HS-27A (cell line): Measurements from ENCODE around the gene OR5K4.
A peak's percentile ranks its signal among the peaks of the same experiment; 100 is the strongest.

Source experiments
- DNase-seq: peaks from one replicate; pipeline ENCODE4 v3.0.0-alpha.2; 2012; ENCODE audit warnings: low read depth, missing footprints

OR5K4 gene

DNA sequence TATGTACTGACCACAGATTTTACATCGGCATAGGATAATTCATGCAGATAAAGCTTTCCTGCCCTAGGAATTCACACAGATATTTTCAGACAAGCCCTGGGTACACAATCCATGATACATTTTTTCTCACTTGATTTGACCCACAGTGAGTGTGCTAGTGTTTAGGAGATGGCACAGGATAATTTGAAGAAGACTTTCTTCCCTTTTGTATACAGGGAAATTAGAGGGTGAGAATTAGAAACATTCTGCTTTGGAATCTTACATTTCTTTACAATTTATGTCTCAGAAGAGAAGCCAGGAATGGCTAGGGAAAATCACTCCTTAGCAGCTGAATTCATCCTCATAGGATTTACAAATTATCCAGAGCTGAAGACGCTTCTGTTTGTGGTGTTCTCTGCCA lies at the start of gene OR5K4:
Gene OR5K4 (plus strand): TSS at position 301 of the 400 bp plus-strand sequence. CDS start 0 bp downstream, at position 301.
- DNase-seq, result no peak

- DNase-seq, result no peak
Measured at GRCh38 chr3:98322101-98322500, 31.6 kb upstream of the OR5K4 start.

DNA sequence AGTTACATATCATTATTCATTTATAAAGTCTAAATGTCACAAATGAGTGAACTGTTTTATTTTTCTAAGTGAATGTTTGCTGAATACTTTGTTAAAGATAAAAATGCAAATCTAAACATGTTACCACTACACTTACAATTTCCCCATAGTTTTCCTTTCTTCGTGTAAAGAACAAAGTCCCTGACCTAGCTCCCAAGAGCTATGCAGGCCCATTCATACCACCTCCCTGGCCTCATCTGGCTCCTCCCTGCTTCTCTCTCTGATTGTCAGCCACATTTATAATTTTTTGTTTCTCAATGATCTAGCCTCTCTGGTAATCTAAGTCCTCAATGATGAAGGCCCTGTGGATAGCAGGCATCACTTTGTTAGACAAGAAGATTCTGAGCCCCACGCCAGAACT lies 31.0 kb upstream of the OR5K4 start:
- DNase-seq, result no peak

GRCh38 chr3:98323425-98323824 lies 30.2 kb upstream of the OR5K4 start:
- no peak for DNase-seq

DNA sequence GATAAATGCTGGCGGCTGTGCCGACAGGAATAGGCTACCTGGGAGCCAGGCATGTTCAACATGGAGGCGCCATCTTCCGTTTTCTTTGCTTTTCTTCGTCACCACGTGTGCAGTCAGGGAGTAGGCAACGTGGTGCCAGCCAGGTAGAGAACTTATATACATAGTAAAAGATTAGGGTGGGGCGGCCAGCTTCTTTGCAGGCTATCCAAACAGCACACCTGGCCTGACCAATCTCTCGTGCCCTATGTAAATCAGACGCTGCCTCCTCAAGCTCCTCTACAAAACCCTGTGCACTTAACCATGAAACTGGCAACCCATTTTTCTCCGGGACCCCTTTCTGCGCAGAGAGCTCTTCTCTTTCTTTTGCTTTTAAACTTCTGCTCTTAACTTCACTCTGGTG lies 28.6 kb upstream of the OR5K4 start:
- no peak for DNase-seq

DNA sequence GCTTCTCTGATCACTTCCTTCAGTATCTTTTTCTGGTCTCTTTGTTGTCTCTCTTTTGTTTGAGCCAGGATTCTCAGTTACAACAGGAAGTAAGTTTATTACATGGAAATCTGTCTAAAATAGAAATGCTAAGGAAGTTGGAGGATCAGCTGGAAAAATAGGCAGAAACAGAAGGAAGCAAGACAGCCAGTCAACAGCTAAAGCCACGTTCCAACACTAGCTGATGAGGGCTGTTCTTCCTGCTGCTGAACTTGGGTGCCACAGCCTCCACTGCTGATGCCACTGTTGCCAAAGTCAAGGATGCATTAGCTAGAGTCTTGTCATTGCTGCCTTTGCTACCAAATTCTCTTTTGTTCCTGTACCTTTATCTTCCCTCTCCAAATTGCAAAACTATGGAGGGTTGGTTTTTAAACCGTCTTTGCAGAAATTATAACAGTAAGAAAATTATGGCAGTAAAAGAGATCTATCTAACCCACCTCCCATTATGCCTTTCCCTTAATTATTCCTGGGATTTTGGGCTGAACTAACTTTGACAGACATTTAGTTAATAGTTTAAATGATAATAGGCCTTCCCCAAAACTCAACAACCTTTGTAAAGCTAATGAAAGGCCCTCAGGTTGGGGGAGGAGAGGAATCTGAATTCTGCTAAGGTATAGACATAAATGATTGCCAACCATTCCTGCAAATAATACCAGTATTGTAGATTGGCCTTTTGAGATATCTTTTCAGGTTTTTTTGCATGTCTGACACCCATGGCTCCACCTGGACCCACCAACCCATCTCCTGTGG lies 27.4 kb upstream of the OR5K4 start:
- DNase-seq, result no peak

- no peak for DNase-seq
Measured at GRCh38 chr3:98326945-98327344, 26.7 kb upstream of the OR5K4 start.

- no peak for DNase-seq
Measured at GRCh38 chr3:98328933-98329332, 24.7 kb upstream of the OR5K4 start.

GRCh38 chr3:98329392-98330124 lies 24.1 kb upstream of the OR5K4 start:
- peak; percentile 33 for DNase-seq

GRCh38 chr3:98331329-98331728 lies 22.3 kb upstream of the OR5K4 start:
- DNase-seq, result no peak

- no peak for DNase-seq
Measured at GRCh38 chr3:98333989-98334606, 19.6 kb upstream of the OR5K4 start.

GRCh38 chr3:98339031-98339430 lies 14.6 kb upstream of the OR5K4 start:
- no peak for DNase-seq

- DNase-seq, result no peak
Measured at GRCh38 chr3:98341758-98342157, 11.9 kb upstream of the OR5K4 start.

- DNase-seq, result peak; percentile 52
Measured at GRCh38 chr3:98343647-98344507, 9.8 kb upstream of the OR5K4 start.

DNA sequence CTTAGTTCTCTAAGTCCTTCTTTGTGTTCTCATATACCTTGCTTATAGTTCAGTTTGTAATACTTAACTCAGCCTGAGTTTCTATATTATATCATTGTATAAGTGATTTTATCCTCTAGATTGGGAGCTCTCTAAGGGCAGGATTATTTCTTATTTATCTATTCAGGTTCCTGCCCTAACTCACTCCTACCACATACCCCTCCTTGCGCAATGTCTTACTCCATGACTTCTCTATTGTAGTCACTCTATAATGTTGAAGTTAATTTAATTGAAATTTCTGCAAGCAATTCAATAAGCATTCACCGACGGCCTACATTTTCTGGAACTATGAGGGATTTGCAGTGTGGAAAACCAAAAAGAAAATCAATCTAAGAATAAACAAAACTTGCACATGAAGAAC lies 3.6 kb upstream of the OR5K4 start:
- no peak for DNase-seq

GRCh38 chr3:98359250-98359649 lies 5.6 kb downstream of the OR5K4 start:
- DNase-seq, result no peak

DNA sequence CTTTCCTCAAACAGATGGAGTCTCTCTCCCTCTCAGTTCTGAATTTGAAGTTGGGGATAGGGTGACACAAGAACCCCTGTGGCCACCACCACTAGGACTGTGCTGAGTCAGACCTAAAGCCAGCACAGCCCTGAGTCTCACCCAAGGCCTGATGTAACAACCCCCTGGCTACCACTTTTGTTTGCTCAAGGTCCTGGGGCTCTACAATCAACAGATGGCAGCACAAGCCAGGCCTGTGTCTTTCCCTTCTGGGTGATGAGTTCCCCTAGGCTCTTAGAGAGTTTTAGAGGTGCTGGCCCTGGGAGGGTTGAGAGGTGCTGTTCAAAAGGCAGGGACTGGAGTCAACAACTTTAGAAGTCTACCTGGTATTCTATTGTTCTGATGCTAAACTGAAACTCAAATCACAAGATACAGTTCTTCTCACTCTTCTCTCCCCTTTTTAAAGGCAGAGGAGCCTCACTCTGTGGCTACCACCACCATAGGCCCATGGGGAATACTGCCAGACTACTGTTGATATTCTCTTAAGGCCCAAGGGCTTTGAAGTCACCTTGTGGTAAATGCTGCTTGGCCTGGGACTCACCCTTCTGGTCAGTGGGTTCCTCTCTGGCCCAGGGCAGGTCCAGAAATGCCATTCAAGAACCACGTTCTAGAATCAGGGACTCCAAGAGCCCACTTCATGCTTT lies 6.5 kb downstream of the OR5K4 start:
- no peak for DNase-seq

GRCh38 chr3:98360681-98361080 lies 7.0 kb downstream of the OR5K4 start:
- DNase-seq, result no peak

GRCh38 chr3:98361289-98361688 lies 7.6 kb downstream of the OR5K4 start:
- no peak for DNase-seq

DNA sequence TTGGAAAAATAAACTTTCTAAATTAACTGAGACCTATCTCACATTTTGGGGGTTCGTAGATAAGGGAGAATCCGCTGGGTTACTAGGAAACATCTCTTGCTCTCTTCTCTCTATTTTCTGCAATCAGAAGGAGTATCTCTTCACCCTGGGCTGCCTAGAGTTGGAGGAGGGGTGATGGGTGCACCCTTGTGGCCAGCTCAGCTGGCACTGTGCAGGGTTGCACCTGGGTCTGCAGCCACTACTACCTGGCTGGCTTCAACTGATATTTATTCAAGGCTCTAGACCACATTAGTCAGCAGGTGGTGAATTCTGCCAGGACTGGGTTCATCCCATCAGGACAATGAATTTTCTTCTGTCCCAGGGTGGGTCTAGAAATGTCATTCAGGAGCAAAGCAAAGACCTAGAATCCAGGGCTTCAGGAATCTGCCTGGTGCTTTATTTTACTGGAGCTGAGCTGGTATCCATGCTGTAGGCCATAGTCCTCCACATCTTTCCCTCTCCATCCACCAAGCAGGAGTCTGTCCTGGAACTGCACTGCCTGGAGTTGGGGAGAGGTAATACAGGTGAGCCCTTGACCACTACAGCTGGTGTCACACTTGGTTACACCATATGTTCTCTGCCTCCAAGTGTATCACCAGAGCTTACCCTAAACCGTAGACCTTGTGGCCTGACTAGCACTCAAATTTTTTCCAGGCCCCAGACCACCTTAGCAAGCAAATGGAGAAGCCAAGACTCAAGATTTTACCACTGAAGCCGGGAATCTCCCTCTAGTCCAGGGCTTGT lies 14.0 kb downstream of the OR5K4 start:
- no peak for DNase-seq

DNA sequence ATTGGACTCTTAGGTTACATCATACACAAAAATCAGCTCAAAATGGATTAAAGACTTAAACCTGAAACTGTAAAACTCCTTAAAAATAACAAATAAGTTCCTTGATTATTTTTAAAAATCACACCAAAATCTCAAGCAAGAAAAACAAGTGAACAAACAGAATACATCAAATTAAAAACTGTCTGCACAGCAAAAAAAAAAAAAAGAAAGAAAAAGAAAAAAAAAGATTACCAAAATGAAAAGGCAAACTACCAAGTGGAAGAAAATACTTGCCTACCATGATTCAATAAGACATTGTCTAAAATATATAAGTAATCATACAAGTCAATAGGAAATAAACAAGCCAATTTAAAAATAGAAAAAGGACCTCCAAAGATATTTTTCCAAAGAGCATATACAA lies 17.5 kb downstream of the OR5K4 start:
- no peak for DNase-seq
